NCI-H187 (cell line): ENCODE results near the gene CEACAM19.

Source experiments
- DNase-seq, 2 experiments: peaks; one replicate each; lab custom pipeline; 2025; lab: John Stamatoyannopoulos, UW

The CEACAM19 gene

GRCh38 chr19:44723299-44723951 is 52.1 kb downstream of the CEACAM19 start:
- no peak for DNase-seq

- peak; percentile 3 to 32 for DNase-seq
Measured at GRCh38 chr19:44723952-44724319, 52.7 kb downstream of the CEACAM19 start.

GRCh38 chr19:44725251-44725650 is 54.0 kb downstream of the CEACAM19 start:
- DNase-seq, result no peak

- DNase-seq, result no peak
Measured at GRCh38 chr19:44725684-44726083, 54.4 kb downstream of the CEACAM19 start.

GRCh38 chr19:44726465-44726864 is 55.2 kb downstream of the CEACAM19 start:
- DNase-seq, result no peak

GRCh38 chr19:44728178-44728577 is 56.9 kb downstream of the CEACAM19 start:
- DNase-seq, result no peak

- DNase-seq, result no peak
Measured at GRCh38 chr19:44729516-44730033, 58.3 kb downstream of the CEACAM19 start.

GRCh38 chr19:44731081-44731480 is 59.8 kb downstream of the CEACAM19 start:
- DNase-seq, result no peak

- DNase-seq, result no peak
Measured at GRCh38 chr19:44731622-44732021, 60.3 kb downstream of the CEACAM19 start.

- no peak for DNase-seq
Measured at GRCh38 chr19:44732235-44733014, 61.1 kb downstream of the CEACAM19 start.
